ENCODE results near the gene MT4. TPM values are rescaled to one million over a fixed set of nuclear protein-coding genes. Genes with fewer than 3 reads are reported as not detected.

The MT4 gene
- polyA plus RNA-seq, 1 experiment, result not detected

DNA sequence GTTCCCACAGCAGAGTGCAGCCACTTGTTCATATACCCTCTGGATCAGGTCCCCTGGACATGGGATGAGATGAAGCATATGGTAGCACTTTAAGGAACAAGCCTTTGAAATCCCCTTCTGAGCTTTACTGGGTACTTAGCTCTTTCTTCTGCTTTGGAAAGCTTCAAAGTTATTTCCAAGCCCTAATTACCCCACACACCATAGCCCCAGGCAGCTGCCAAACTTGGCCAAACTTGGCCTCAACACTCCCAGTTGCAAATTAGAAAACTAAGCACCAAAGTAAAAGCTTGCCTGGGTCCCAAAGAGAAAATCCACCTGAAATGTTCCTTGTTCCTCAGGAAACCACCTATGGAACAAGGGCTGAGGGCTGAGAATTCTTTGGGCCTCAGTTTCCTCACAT lies 15.7 kb upstream of the MT4 start:
- TF ChIP-seq CTCF (IDR thresholded peaks at IDR 0.05; ENCODE audit: insufficient read depth, low read depth, low read length), result no peak
- peaks cover 4% of the 10 kb centered on the region; the same call in 1 of the 2 replicates for H3K27me3 ChIP-seq (ENCODE audit: control insufficient read depth, insufficient read depth, low read length)
- DNase-seq (ENCODE audit: low read depth), result no peak
- no peaks in the 10 kb centered on the region for H3K36me3 ChIP-seq (ENCODE audit: control insufficient read depth, insufficient read depth, low read length)
- POLR2A ChIA-PET, result no interaction called here
- CTCF ChIA-PET, result no interaction called here
- H3K4me3 ChIP-seq (ENCODE audit: low read depth, low read length), result no peak overlapping the region

GRCh38 chr16:56549744-56550385 lies 15.0 kb upstream of the MT4 start:
- CTCF ChIA-PET, result no interaction called here
- no peak for DNase-seq (ENCODE audit: low read depth)
- peaks cover 4% of the 10 kb centered on the region; the same call in 1 of the 2 replicates for H3K27me3 ChIP-seq (ENCODE audit: control insufficient read depth, insufficient read depth, low read length)
- POLR2A ChIA-PET, result no interaction called here
- H3K36me3 ChIP-seq (ENCODE audit: control insufficient read depth, insufficient read depth, low read length), result no peaks in the 10 kb centered on the region
- TF ChIP-seq CTCF (IDR thresholded peaks at IDR 0.05; ENCODE audit: insufficient read depth, low read depth, low read length), result no peak
- H3K4me3 ChIP-seq (ENCODE audit: low read depth, low read length), result no peak overlapping the region

DNA sequence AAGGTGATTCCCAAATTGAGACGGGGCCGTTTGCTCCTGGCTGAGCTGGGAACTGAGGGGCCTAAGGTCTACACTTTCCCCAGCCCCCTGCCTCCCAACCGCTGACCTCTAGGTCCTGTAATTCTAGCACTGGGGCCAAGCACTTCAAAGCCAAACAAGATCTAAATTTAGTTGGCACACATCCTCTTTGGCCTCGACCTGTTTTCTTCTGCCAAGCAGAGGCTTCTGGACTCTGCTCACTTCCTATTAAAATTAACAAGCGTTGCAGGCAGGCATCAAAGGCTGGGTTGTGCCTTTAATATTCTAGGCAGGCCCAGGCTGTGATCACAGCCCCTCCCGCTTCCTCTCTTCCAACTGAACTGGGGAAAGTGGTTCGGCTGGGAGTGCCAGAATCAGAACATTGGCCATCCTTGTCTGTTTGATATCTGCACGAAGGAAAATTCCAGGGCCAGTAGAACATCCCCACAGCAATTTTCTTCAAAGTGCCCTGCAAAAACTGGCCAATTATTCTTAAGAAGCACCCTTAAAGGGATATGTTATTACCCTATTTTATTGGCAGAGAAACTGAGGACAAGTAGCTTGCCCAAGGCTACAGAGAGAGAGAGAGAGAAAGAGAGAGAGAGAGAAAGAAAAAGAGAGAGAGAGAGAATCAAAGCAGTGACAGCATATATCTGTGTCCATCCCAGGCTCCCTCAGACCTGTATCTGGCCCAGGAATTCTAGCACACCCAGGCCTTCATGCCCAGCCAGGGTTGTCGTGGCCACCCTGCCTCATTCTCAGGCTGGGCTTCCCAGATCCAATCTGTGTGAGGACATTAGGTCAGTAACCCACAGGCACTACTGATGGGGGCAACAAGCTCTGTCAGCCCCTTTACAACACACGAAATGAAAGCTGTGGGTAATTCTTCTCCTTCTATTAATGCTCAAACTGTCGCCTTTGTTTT lies 12.8 kb upstream of the MT4 start:
- DNase-seq (ENCODE audit: low read depth), result no peak
- Histone ChIP-seq H3K27me3 (ENCODE audit: control insufficient read depth, insufficient read depth, low read length) (peaks cover 8% of the 10 kb centered on the region), H3K4me3 (ENCODE audit: low read depth, low read length) (no peak overlapping the region), H3K36me3 (ENCODE audit: control insufficient read depth, insufficient read depth, low read length) (no peaks in the 10 kb centered on the region)
- ChIA-PET POLR2A (no interaction called here), CTCF (interaction anchor here (0.8 kb wide), 2 partner anchors 9 to 25 kb away, joined by 3 to 4 read pairs; no protein-coding TSS in a partner anchor)
- no peak for TF ChIP-seq CTCF (IDR thresholded peaks at IDR 0.05; ENCODE audit: insufficient read depth, low read depth, low read length)

DNA sequence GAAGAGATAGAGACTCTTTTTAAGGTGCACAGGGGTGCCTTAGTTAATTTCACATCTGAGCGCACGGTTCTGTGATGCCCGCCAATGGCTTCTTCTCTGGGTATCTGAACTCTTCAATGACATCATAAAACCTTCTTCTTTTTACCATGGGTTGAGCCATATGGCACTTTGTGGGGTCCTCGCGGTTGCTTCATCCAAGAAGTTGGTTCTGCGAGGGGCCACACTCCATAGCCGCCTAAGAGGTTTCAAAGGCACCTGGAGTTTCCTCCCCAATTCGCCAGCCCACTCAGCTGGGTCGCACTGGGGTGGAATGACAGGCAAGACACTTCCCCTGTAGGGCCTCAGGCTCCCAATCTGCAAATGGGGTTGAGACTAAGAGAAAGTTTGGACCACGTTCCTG lies 10.4 kb upstream of the MT4 start:
- POLR2A ChIA-PET, result no interaction called here
- TF ChIP-seq CTCF (IDR thresholded peaks at IDR 0.05; ENCODE audit: insufficient read depth, low read depth, low read length), result no peak

More for the DNA sequence above, 10.4 kb upstream of the MT4 start:
- no peak overlapping the region for H3K4me3 ChIP-seq (ENCODE audit: low read depth, low read length)
- CTCF ChIA-PET, result interaction anchor here (1.3 kb wide), 1 partner anchor 10 kb away, joined by 3 read pairs; the partner anchor contains the start of gene MT4
- DNase-seq (ENCODE audit: low read depth), result no peak
- peaks cover 8% of the 10 kb centered on the region for H3K27me3 ChIP-seq (ENCODE audit: control insufficient read depth, insufficient read depth, low read length)
- no peaks in the 10 kb centered on the region for H3K36me3 ChIP-seq (ENCODE audit: control insufficient read depth, insufficient read depth, low read length)

Data from BJ (cell line).